Measurements from ENCODE around the gene OAF. TPM values are rescaled to one million over a fixed set of nuclear protein-coding genes. Genes with fewer than 3 reads are reported as not detected.
A peak's percentile ranks its signal among the peaks of the same experiment; 100 is the strongest.

OAF gene
- total RNA-seq, 1 donor from 2014 or later = 345 TPM

DNA sequence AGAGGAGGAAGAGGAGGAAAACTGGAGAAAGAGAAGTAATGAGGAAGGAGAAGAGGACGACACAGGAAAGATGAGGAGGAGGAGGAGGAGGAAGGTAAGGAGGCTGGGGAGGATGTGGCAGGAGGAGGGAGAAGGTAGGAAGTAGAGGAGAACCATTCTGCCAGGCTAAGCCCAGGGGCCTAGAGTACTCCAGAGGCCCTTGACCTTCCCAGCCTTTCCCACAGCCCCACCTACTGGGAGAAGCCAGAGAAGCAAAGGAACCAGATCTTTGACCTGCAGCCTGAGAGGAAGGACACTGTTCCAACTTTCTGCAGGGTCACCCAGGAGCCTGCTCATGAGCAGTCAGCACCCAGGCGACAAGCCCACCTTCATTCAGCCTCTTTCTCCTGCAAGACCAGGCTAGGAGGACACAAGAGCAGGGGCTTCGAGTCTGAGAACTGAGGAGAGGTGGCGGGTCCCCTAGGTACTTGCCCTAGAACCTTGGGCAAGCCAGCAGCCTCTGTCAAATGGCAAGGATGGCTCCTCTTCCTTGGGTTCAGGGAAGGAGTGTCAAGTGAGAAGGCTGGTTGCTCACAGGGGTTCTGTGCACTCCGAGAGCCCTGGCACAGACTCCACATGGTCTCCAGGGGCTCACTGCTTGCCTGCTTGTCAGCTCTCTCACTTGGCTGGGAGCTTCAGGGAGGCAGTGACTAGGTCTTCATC, 27.9 kb upstream of the OAF start:
- DNase-seq (ENCODE audit: low spot score) (peak; percentile 85), ATAC-seq (peak; percentile 61)

DNA sequence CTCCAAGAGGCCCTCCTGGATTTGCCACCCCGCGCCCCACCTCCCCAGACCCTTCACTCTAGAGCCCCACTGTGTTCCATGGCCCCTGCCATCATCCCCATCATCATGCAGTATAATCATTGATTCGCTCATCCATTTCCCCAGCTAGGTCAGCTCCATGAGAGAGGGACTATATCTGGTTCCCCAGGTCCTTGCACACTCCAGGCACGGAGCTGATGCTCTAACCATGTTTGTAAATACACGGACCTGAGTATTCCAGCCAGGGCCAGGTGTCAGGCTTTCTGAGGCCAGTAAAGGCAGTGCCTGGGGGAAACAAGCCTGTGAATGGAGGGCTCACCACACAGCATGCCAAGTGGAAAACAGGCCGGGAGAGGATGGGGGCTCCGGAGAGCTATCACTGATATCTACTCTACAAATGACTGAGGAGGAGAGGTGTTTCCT, 27.1 kb upstream of the OAF start:
- ATAC-seq (no peak), DNase-seq (ENCODE audit: low spot score) (peak; percentile 46)

DNA sequence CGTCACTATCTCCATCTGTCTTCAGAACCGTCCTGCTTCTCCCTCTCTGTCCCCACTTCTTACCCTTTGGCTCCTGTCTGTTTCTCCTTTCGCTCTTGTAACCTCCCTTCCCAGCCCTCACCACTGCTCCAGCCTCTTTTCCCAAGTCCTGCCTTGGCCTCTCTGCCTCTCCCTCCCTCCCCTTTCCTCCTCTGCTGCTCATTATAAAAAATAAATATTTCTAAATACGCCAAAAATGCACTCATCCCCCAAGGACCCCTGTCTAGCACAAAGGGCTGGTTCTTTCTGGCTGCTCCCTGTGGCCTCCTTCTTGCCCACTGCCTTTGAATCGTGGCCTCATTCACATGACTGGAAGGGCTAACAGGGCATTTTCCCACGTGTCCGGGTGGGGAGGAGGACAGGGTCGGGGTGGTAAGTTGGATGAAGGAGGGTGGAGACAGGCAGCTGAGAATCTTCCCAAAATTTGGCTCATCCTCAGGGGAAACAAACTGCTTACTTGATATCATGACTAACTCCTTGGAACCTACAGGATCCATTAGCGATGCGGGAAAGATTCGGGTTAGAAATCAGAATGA, 26.4 kb upstream of the OAF start:
- peak; percentile 7 for ATAC-seq
- peak; percentile 62 for DNase-seq (ENCODE audit: low spot score)

DNA sequence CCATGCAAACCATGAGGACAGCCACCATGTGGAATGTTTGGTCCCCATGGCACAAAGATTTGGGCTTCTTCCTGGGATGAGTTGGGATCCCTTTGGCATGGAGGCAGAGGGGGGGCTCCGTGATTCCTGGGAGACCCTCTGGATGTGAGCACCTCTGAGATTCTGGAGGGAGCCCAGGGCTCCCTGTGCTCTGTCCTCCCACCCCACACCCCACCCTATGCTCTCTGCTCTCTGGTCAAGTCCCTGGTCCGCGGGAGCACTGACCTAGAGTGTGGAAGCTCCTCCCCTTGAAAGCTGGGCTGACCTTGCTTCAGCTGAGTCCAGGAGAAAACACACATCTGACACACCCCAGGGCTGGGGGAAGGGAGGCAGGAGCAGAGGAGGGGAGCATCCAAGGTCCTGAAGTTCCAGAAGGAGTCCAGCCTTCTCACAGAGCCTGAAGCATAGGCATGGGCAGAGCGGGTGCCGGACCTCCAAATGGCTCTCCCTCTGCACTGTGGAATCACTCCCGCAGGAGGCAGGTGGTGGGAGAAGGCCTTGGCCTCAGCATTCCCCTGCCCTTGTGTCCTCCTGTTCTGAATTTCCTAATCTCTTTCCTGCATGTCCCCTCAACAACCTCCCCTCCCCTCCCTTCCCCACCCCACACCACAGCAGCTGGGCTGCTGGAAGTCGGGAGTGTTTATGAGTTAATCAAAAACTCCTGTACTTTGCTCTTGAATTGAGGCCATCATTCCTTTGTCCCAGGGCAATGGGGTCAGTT, 25.7 kb upstream of the OAF start:
- peak; percentile 73 for ATAC-seq
- peak; percentile 95 for DNase-seq (ENCODE audit: low spot score)

DNA sequence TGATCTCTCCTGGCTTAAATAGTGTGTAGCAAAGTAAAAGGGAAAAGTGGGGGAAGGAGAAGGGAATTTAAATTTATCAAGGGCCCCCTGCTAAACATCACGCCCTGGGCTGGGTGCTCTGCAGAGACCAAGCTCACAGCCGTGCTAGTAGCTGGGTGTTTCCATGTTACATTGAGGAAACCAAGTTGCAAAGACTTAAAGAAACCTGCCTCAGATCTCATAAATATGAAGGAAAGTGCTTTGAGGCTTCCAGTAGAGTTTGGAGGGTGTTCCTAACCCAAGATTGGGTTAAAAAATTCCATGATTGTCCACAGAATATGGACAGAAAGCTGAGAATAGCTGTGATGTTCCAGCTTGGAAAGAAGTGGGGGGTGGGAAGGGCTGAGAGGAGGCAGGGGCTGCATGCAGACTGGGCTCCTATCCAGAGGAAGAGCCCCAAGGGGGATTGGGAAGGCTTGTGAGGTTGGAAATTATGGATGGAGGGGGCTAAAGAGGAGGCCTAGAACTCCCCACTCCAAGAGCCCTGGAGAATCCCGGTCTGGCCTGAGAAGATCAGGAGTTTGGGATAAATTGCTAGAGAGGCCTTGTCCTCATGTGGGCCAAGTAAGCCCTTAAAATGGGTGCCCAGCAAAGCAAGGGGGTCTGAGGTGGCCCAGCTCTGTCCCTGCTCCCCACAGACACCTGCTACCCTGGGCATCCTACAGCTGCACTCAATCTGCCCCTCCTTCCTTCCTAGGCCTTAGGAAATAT, 25.0 kb upstream of the OAF start:
- DNase-seq (ENCODE audit: low spot score) (peak; percentile 34), ATAC-seq (no peak)

DNA sequence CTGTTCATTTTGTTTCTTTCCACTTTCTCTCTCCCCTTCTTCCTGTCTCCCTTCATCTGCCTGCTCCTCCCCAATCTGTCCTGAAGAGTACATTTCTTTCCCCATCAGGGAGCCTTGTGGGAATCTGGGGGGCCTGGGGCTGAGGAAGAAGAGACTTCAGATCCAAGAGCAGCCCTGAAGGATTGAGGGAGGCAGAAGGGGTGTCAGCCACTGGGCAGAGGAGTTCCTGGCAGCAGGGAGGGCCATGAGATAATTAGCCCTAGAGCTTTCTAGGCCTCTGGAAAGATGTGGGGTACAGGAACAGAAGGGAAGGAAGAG, 24.4 kb upstream of the OAF start:
- DNase-seq (ENCODE audit: low spot score) (no peak), ATAC-seq (no peak)

DNA sequence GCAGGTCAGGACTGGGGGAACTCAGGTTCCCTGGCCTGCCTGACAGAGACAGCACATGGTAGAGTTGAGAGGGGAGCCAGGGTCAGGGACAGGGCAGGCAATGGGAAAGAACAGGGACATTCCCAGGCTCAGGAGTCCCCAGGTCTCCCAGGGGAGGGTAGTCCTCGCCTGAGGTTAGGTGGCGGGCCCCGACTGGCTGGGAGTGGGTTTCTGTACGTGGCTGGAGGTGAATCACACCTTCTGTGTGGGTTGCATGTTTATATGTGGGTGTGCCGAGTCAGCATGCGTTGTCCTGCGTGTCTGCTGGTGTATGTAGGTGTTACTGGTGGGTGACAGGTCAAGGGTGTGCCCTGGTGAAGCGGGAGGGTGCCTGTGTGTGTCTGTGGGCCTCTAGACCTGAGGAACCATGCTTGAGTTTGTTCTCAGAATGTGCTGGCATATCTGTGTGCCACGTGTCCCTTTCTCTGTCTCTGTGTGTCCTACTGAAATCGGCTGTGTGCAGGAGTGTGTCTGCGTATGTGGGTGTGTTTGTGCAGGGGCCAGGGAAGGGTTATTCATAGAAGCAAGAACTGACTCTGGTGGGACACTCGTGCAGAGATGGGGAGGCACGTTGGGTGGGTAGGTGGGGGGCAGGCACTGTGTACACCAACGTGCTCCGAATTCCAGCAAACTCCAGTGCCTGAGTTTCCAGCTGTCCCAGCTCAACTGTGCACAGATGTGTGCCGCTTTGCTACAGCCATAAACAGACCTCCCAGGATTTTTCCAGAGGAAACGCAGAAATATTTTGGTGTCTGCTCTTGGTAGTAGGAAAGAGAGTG, 23.8 kb upstream of the OAF start:
- peak; percentile 66 for DNase-seq (ENCODE audit: low spot score)

DNA sequence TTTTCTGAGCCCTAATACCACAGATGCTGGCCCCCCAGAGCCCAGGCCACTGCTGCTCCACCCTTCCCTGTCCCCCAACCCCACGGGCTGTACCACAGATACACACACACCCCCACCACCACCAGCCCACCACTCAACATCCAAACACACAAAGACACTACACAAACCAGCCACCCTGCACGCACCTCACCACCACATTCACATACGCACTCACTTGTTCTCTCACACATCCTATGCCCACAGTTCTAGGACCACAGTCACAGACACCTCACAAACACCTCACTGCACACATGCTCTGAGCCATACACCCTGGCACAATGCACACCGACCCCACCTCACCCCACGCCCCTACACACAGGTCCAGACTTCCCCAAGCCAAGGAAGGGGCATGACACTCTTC, 22.5 kb upstream of the OAF start:
- DNase-seq (ENCODE audit: low spot score) = peak; percentile 33
- no peak for ATAC-seq

More for the DNA sequence above, 23.8 kb upstream of the OAF start:
- ATAC-seq = peak; percentile 40

DNA sequence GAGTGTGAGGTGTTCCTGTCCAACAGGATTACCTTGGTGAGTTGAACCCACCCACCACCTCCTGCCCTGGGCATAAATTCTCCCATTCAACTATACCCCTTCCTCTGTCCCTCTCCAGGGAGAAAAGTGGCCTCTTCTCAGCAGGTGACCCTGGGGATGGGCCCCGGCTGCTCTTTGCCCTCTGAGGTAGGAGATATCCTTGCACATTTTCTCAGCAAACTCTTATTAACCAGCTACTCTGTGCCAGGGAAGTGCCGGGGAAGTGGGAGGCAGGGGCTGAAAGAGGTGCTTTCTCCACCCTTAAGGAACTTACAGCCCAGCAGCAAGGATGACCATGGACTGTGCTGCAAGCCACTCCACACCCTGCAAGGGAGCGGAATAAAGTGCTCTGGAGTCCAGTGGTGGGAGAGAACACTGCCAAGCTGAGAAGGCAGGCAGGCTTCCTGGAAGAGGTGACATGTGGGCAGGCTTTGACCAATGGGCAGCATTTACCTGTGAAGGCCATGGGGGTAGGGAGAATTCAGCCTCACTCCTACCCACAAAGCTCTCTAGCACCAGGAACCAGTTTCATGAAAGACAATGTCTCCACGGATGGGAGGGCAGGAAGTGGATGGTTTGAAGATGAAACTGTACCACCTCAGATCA, 21.9 kb upstream of the OAF start:
- peak; percentile 35 for DNase-seq (ENCODE audit: low spot score)
- ATAC-seq = no peak

DNA sequence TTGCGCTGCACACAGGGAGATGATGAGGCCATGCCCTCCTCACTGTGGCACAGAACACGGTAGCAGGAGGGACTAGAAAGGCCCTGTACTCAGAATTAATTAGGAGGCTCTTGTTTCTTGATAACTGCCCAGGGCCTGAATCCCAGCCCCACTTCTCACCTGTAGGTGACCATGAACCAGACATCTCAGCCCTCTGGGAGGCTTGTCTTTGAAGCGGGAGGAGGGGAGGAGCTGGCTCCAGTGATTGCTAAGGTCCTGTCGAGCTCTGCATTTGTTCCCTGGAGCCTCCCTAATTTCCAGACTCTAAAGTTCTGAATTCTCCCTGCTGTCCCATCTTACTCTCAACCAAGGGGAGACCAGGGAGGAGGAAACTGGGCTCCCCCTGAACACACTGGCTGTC, 19.8 kb upstream of the OAF start:
- ATAC-seq (no peak), DNase-seq (ENCODE audit: low spot score) (no peak)

DNA sequence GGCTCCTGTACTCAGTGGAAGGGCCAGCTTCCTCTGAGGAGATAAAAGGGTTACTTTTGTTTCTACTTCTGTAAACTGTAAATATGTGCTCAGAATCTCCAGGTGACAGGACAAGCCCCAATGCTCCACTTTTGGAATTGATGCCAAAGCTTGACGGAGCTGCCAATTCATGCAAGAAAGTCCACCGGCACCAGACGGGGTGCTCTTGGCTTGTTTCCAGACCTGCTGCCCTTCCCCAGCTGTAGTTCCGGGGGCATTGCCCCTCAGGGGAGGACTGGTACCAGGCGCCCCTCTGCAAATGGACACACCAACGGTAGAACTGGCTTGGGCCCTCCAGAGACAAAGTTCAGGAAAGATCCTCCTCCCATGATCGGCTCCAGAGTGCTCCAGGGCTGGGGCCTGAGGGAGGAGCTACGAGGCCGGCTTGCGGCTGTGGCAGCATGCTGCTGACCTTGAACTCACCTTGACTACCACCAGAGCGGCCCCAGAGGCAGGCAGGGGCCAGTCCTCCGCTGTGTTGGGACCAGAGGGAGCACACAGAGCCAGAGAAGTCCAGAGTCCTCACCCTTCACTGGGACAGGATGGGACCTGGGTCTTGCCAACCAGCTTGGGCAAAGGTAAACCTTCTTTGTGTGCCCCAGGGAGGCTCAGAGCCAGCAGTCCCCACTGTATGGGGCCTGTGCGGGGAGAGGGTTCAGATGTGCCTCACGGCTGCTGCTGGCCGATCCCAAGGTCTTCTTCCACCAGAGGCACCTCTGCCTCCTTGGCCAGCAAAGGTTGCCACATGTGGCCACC, 17.8 kb upstream of the OAF start:
- ATAC-seq = peak; percentile 91
- DNase-seq (ENCODE audit: low spot score) = peak; percentile 96

DNA sequence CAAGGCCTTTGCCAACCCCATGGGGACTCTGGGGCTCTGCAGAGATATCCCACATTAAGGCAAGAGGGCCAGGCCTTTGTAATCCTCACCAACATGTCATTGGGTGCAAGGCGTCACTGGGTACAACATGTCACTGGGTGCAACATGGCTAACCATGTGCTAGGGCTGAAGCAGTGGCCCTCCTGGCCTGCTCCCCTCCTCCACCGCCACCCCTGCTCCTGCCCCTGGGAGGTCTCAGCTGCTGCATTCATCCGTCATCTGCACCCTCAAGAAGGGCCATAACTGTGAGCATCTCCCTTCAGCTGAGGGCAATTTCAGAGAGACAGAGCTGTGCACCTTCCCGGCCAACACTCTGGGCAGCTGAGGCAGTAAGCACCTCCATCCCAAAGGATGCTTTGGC, 16.7 kb upstream of the OAF start:
- ATAC-seq = no peak
- DNase-seq (ENCODE audit: low spot score) = no peak

DNA sequence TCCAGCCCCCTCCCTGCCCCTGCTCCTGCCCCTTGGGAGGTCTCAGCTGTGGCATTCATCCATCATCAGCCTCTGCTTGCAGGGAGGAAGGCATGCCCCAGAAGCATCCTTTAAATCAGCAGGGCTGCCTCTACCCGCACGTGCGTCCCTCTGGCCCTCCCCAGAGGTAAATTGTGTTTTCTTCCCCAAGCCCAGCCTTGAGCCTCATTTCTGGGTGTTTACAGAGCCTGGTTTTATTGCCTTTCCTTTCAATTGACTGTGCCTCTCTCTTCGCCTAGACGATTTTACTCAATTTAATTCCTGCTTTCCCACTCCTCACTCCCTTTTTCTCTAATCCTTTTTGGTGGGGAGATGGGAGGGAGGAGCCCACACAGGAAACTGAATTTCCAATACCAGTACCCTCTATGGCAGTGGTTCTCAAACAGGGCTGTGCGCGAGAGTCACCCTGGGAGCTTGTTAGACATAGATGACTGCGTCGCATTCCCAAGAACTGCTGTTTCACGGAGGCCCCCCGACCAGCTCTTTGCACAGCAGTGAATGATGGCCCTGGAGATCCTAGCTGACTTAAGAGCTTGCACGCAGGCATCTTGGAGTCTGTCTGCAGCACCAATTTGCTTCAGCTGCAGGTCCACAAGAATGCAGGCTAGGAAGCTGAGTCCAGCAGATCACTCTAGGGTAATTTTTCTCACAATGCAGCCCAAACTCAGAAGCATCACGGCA, 15.1 kb upstream of the OAF start:
- ATAC-seq (no peak), DNase-seq (ENCODE audit: low spot score) (no peak)

DNA sequence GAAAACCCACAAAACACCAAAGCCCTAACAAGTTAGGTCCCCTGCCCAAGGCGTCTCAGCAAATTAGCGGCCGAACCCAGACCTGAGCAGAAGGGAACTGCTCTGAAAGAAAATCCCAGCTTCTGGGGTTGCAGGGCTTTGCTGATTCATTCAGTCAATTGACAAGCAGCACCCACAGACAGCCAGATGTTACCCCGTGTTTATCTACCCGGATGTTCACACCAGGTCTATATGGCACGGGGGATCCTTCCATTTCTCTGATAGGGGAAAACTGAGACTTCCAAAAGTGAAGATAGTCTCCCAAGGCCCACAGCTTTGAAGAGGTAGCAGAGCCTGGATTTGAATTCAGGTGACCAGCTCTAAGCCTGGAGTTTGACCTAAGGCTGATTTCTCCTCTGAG, 14.0 kb upstream of the OAF start:
- DNase-seq (ENCODE audit: low spot score) (no peak), ATAC-seq (no peak)

DNA sequence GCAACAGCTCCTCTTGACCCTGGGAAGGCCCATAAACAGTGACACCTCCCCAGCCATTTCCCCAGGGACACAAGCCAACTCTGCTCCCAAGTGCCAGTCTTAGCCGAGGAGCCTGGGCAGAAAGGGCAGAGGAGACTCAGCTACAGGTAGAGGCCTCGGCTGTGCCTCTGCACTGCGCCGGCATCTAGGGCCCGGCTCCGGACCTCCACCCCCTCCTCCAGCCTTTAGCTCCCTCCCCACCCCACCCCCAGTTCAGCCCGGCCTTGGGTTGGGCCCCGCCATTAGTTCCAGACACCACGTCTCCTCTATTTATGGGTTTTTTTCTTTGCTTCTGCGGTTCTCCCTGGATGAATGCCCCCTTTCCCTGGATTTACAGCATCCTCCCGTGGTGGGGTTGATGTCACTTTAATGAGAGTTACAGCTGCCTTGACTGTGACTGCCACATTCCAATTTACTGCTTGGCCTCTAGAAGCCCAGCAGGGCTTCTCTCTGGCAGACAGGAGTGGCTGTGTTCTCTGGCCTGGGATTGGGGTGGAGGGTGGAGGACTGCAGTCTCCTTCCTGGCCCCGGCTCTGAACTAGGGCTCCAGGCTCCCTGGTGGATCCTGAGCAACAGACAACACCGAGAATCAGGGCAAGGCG, 13.5 kb upstream of the OAF start:
- DNase-seq (ENCODE audit: low spot score) = no peak
- no peak for ATAC-seq

DNA sequence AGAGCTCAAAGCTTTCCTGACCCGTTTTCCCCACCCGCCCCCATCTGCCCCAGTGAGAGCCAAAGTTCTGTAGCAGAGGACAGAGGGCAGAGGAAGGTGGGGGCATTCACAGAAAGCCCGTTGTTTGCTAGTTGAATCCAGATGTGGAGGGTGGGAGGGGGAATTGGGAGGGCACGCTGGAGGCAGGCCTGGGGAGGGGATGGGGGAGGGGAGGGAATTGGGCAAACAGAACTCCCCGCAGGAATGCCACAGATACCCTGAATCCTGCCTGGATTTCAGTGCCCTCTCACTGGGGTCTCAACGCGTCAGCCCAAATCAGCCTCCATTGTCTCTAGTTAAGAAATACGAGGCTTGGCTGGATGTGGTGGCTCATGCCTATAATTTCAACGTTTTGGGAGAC, 12.9 kb upstream of the OAF start:
- ATAC-seq (no peak), DNase-seq (ENCODE audit: low spot score) (no peak)

DNA sequence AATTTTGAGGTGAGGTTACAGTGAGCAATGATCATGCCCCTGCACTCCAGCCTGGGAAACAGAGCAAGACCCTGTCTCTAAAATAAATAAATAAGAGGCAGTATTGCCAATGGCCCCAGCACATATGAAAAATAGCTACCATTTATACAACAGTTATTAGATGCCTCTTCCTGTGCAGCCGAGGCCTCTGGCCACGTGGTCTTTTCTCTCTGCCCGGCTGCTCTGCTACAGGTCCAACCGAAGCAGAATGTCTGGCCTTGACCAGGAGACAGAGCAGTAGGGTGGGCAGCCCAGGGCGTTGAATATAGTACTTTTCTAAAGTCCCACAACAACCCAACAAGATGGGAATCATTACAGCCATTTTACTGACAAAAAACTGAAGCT, 12.4 kb upstream of the OAF start:
- DNase-seq (ENCODE audit: low spot score) = no peak
- ATAC-seq = no peak

DNA sequence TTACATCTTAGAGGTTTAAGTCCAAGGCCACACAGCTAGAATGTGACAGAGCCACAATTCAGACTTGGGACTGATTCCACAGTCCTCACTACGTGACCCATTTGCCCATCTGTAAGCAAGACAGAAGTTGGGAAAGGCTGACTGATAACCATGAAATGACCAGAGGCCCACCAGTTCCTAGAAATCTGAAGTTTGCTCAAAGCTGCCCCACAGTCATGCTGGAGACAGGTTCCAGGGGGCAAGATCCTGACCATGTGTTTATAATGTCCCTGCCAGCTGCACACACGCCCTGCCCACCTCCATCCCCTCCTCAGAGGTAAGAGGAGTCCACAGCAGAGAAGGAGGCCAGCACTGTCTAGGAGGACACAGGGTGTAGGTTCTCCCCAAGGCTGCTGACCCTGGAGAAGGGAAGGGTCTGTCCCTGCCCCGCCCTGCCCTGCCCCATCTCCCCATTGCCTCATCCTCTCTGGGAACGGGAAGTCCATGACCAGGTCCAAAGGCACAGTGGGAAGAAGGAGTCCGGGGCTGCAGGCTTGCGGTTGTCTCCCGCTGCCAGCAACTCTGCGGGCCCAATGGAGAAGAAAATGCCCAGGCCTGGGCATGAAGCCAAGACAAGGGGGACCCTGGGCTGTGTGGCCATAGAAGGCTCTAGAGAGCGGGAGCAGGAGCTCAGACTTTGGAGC, 11.9 kb upstream of the OAF start:
- DNase-seq (ENCODE audit: low spot score) (no peak), ATAC-seq (peak; percentile 57)

Measured in left lobe of liver (tissue), 2 donors.